ENCODE results near the gene SNAPC2.
A peak's percentile ranks its signal among the peaks of the same experiment; 100 is the strongest.
"Not testable (repeated sequence)": the region's sequence is repeated elsewhere in the genome, so short reads cannot be mapped to it uniquely, and the experiment has no call there.

The SNAPC2 gene

GRCh38 chr19:7888826-7889217 is 31.3 kb upstream of the SNAPC2 start:
- DNase-seq: no peak

DNA sequence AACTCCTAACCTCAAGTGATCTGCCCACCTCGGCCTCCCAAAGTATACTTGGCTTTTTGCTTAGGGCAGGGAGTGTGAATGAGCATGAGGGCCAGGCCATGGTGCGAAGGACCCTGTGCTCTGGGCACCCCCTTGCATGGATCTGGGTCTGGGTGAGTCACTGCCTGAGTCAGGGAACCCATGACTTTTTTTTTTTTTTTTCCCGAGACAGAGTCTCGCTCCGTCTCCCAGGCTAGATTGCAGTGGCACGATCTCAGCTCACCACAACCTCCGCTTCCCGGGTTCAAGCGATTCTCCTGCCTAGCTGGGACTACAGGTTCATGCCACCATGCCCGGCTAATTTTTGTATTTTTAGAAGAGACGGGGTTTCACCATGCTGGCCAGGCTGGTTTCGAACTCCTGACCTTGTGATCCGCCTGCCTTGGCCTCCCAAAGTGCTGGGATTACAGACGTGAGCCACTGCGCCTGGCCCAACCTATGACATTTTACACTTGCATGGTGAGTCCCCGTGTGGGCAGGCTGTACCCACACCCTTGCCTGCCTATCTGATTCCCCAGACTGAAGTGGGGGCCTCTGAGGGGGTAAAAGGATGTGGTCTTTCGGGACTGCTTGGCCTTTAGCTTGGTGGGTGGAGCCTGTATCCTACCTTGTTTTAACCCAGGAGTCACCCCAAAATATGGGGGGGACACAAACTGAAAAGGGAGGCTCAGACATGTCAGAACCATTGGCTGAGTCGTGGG is 26.6 kb upstream of the SNAPC2 start:
- DNase-seq: not testable (repeated sequence)

GRCh38 chr19:7894612-7895309 is 25.4 kb upstream of the SNAPC2 start:
- no peak for DNase-seq

GRCh38 chr19:7895565-7895964 is 24.6 kb upstream of the SNAPC2 start:
- DNase-seq: no peak

DNA sequence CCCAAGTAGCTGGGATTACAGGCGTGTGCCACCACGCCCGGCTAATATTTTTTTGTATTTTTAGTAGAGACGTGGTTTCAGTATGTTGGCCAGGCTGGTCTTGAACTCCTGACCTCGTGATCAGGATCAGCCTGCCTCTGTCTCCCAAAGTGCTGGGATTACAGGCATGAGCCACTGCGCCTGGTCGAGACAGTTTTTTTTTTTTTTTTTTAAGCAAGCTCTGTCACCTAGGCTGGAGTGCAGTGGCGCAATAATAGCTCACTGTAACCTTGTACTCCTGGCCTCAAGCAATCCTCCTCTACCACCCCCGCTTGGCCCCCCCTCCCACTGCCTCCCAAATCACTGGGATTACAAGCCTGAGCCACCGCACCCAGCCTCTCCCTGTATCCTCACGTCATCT is 22.8 kb upstream of the SNAPC2 start:
- no peak for DNase-seq

GRCh38 chr19:7898967-7899366 is 21.2 kb upstream of the SNAPC2 start:
- DNase-seq: no peak

DNA sequence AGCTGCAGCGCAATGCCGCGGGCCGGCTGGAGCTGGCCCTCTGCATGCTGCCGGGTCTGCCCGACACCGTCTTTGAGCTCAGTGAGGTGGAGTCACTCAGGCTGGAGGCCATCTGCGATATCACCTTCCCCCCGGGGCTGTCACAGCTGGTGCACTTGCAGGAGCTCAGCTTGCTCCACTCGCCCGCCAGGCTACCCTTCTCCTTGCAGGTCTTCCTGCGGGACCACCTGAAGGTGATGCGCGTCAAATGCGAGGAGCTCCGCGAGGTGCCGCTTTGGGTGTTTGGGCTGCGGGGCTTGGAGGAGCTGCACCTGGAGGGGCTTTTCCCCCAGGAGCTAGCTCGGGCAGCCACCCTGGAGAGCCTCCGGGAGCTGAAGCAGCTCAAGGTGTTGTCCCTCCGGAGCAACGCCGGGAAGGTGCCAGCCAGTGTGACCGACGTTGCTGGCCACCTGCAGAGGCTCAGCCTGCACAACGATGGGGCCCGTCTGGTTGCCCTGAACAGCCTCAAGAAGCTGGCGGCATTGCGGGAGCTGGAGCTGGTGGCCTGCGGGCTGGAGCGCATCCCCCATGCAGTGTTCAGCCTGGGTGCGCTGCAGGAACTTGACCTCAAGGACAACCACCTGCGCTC is 20.3 kb upstream of the SNAPC2 start:
- no peak for DNase-seq

DNA sequence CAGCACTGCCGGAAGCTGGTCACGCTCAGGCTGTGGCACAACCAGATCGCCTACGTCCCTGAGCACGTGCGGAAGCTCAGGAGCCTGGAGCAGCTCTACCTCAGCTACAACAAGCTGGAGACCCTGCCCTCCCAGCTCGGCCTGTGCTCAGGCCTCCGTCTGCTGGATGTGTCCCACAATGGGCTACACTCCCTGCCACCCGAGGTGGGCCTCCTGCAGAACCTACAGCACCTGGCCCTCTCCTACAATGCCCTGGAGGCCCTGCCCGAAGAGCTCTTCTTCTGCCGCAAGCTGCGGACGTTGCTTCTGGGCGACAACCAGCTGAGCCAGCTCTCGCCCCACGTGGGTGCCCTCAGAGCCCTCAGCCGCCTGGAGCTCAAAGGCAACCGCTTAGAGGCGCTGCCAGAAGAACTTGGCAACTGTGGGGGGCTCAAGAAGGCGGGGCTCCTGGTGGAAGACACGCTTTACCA is 19.7 kb upstream of the SNAPC2 start:
- no peak for DNase-seq

DNA sequence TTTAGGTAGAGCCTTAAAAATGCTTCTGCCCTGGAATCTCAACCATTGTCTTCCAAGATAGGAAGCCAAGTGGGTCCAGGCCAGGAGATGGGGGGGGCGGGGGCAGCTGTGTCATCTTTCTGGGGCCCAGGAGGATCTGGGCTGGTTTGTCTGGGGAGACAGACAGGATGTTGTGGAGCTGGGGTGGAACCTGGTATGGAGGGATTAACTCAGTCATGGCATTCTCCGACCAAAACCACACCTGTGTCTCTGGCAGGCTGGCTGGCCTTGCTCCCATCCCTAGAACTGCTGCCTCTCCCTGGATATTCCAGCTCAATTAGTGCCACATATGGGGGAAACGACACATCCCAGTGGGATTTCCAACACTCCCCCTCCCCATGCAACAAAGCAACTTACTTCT is 19.2 kb upstream of the SNAPC2 start:
- DNase-seq: no peak

- no peak for DNase-seq
Measured at GRCh38 chr19:7901337-7901736, 18.8 kb upstream of the SNAPC2 start.

DNA sequence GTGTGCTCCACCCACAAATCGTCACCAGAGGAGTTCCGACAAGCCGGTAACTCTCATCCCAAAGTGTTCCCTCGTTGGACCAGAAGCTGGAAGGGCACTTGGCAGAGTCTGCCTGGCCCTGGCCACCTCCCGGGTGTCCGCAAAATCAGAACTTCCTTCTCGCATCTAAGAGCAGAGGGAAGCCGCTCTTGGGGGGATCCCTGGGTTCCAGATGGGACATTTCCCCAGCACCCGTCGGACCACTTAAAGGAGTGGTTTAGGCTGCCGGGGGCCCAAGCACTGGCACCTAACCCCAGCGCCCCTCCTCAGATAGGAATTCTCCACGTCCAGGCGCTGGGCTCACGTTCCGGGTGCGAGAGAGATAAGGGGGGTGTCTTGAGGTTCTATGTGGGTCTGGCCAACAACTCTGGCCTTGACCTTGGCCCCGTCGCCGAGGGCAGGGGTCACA is 17.3 kb upstream of the SNAPC2 start:
- no peak for DNase-seq

- peak; percentile 99 to 100 for DNase-seq
Measured at GRCh38 chr19:7903244-7904073, 16.7 kb upstream of the SNAPC2 start, which contains the start of gene MAP2K7. Gene MAP2K7 (plus strand): TSS chr19:7903877. CDS start chr19:7903945, 68 bp downstream.

GRCh38 chr19:7904074-7905020 is 15.8 kb upstream of the SNAPC2 start:
- DNase-seq: no peak

- DNase-seq: no peak
Measured at GRCh38 chr19:7905268-7905667, 14.9 kb upstream of the SNAPC2 start.

- no peak for DNase-seq
Measured at GRCh38 chr19:7905859-7906258, 14.3 kb upstream of the SNAPC2 start.

DNA sequence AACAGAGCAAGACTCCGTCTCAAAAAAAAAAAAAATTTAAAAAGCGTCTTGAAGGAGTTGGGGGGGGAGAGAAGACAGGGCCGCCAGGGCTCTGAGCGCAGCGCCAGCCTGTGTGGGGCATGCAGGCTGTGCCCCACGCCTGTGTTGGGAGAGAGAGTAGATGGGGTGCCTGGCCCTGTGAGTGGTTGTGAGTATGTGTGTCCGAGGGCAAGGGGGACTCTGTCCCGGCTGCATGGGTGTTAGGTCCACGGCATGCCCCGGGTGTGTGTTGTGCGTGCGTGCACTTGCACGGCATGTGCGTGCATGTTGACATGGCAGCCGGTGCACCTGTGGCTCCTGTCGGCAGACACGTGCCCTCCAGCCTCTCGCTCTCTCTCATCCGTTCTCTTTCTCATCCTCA is 13.0 kb upstream of the SNAPC2 start:
- no peak for DNase-seq

- DNase-seq: no peak
Measured at GRCh38 chr19:7907544-7907943, 12.6 kb upstream of the SNAPC2 start.

DNA sequence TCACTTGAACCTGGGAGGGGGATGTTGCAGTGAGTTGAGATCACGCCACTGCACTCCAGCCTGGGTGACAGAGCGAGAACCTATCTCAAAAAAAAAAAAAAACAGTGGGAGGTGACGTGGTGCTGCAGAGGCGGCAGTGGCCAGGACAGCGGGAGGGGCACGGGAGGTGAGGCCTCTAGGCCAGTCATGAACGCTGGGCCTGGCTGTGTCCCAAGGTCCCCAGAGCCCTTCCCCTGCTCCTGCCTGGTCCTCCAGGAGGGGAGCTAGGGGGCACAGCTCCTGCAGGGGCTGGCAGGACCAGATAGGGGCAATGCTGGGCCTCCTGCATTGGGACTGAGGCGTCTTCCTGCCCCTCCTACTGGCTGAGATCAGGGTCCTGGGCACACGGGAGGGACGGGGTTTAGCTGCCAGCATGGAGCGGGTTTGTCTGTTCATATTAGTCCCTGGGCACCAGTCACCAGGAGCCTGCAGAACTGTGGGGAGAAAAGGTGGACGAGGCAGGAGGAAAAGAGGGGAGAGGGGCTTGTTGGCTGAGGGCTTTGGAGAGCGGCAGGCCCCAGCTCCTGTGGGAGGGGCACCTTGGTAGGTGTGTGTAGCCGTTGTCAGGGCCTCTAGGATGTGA is 11.9 kb upstream of the SNAPC2 start:
- no peak for DNase-seq

- DNase-seq: no peak
Measured at GRCh38 chr19:7908742-7909461, 11.2 kb upstream of the SNAPC2 start.

DNA sequence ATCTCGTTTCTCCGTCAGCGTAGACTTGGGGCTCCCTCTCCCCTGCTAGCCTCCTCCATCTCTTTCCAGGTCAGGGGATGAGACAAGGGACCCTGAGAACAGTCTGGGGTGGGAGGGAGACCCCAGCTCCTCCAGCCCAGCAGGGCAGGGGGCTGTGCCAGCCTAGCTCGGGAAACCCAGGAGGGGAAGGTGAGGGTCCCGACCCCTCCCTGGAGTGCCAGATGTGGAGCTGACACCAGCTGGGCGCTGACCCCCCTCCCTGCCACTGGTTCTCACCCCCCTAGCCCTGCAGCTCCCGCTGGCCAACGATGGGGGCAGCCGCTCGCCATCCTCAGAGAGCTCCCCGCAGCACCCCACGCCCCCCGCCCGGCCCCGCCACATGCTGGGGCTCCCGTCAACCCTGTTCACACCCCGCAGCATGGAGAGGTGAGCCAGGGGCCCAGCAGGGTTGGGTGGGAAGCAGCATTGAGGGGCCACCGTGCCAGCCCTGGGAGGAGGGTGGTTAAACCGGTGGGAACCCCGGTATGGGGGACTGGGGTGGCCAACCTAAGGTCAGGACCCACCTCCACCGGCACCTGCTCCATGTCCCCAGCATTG is 10.6 kb upstream of the SNAPC2 start:
- DNase-seq: no peak
